ENCODE measurements around the gene TMOD4.

DNA sequence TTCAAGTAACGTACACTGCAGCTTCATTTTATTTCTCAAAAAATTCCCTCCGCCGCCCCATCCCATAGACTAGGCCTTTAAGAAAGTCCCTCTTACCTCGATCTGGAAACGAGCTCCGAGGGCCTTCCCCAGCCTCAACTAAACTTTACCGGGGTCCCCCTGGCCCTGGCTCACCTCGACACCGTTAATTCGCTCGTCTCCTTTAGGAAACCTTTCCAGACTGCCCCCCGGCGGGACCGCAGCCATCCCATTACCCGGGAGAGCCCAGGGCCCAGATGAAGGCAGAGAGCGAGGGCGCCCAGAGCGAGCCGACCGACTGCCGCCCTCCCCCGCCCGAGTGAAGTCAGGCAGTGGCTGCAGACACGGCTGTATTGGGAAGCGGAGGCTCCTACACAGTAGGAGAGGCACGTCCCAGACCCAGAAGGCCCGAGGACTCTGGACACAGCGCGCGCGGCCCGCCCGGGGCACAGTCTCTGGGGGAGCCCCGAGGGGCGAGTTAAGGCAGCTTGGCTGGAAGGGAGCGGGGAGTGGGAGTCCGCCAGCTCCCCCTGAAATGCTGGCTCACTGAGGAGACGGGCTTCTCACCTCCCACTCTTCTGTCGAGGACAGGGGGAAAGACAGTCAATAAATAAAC, 44.0 kb downstream of the TMOD4 start:
- TF ChIP-seq POLR2A (IDR thresholded peaks at IDR 0.05): no peak
- TF ChIP-seq, protein P1, sequence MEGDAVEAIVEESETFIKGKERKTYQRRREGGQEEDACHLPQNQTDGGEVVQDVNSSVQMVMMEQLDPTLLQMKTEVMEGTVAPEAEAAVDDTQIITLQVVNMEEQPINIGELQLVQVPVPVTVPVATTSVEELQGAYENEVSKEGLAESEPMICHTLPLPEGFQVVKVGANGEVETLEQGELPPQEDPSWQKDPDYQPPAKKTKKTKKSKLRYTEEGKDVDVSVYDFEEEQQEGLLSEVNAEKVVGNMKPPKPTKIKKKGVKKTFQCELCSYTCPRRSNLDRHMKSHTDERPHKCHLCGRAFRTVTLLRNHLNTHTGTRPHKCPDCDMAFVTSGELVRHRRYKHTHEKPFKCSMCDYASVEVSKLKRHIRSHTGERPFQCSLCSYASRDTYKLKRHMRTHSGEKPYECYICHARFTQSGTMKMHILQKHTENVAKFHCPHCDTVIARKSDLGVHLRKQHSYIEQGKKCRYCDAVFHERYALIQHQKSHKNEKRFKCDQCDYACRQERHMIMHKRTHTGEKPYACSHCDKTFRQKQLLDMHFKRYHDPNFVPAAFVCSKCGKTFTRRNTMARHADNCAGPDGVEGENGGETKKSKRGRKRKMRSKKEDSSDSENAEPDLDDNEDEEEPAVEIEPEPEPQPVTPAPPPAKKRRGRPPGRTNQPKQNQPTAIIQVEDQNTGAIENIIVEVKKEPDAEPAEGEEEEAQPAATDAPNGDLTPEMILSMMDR (IDR thresholded peaks at IDR 0.05): no peak

Data from body of pancreas (tissue), 4 donors.